ENCODE data around the gene KCTD16.

KCTD16 gene

GRCh38 chr5:144170276-144171024, at the start of gene KCTD16, which contains the start of gene YIPF5:
Gene KCTD16 (plus strand): TSS chr5:144170873.
Gene YIPF5 (minus strand): TSS chr5:144170659. CDS start chr5:144169955, 704 bp downstream.
- peak; percentile 97 for DNase-seq
- H3K4me3 ChIP-seq (ENCODE audit: low read depth, low read length): peak within 1 kb of the TSS; percentile 81
- H3K36me3 ChIP-seq (replicated peaks): peaks cover 13% of the 10 kb centered on the region
- in situ Hi-C loops (cut with HindIII; ENCODE audit: low pct_ligation_motif_present, low sequenced_read_pairs): no loop called here
- H3K27me3 ChIP-seq (replicated peaks): no peaks in the 10 kb centered on the region
- TF ChIP-seq CTCF (IDR thresholded peaks at IDR 0.05; ENCODE audit: low read depth, low read length, missing control alignments): no peak
- peak within 1 kb of the TSS; percentile 93 for H3K27ac ChIP-seq

- Histone ChIP-seq H3K27ac (no peak overlapping the region), H3K27me3 (replicated peaks) (no peaks in the 10 kb centered on the region), H3K36me3 (replicated peaks) (no peaks in the 10 kb centered on the region), H3K4me3 (ENCODE audit: low read depth, low read length) (no peak overlapping the region)
- DNase-seq: no peak
- TF ChIP-seq CTCF (IDR thresholded peaks at IDR 0.05; ENCODE audit: low read depth, low read length, missing control alignments): no peak
- in situ Hi-C loops (cut with HindIII; ENCODE audit: low pct_ligation_motif_present, low sequenced_read_pairs): no loop called here
Measured at GRCh38 chr5:144121577-144121976, 49.1 kb upstream of the KCTD16 start.

- Histone ChIP-seq H3K36me3 (replicated peaks) (no peaks in the 10 kb centered on the region), H3K27me3 (replicated peaks) (no peaks in the 10 kb centered on the region), H3K4me3 (ENCODE audit: low read depth, low read length) (no peak overlapping the region), H3K27ac (no peak overlapping the region)
- no peak for TF ChIP-seq CTCF (IDR thresholded peaks at IDR 0.05; ENCODE audit: low read depth, low read length, missing control alignments)
- DNase-seq: no peak
- in situ Hi-C loops (cut with HindIII; ENCODE audit: low pct_ligation_motif_present, low sequenced_read_pairs): no loop called here
Measured at GRCh38 chr5:144122081-144122480, 48.6 kb upstream of the KCTD16 start.

- TF ChIP-seq CTCF (IDR thresholded peaks at IDR 0.05; ENCODE audit: low read depth, low read length, missing control alignments): no peak
- no peaks in the 10 kb centered on the region for H3K36me3 ChIP-seq (replicated peaks)
- in situ Hi-C loops (cut with HindIII; ENCODE audit: low pct_ligation_motif_present, low sequenced_read_pairs): no loop called here
- no peak overlapping the region for H3K27ac ChIP-seq
- no peak overlapping the region for H3K4me3 ChIP-seq (ENCODE audit: low read depth, low read length)
- no peaks in the 10 kb centered on the region for H3K27me3 ChIP-seq (replicated peaks)
- no peak for DNase-seq
Measured at GRCh38 chr5:144122641-144123040, 48.0 kb upstream of the KCTD16 start.

- no peak for DNase-seq
- no peak overlapping the region for H3K4me3 ChIP-seq (ENCODE audit: low read depth, low read length)
- no peak for TF ChIP-seq CTCF (IDR thresholded peaks at IDR 0.05; ENCODE audit: low read depth, low read length, missing control alignments)
- no peaks in the 10 kb centered on the region for H3K27me3 ChIP-seq (replicated peaks)
- in situ Hi-C loops (cut with HindIII; ENCODE audit: low pct_ligation_motif_present, low sequenced_read_pairs): no loop called here
- H3K27ac ChIP-seq: no peak overlapping the region
- H3K36me3 ChIP-seq (replicated peaks): no peaks in the 10 kb centered on the region
Measured at GRCh38 chr5:144125163-144125726, 45.4 kb upstream of the KCTD16 start.

Data from brain microvascular endothelial cell (primary cell).